GM13977 (cell line): ENCODE data around the gene GSK3B.
"Not testable (repeated sequence)": the region's sequence is repeated elsewhere in the genome, so short reads cannot be mapped to it uniquely, and the experiment has no call there.

Experiments
- DNase-seq: peaks from one replicate; pipeline ENCODE4 v3.0.0; 2012; ENCODE audit warnings: low spot score
- in situ Hi-C: fragments of 300-500 bp; cut with MboI; formaldehyde crosslinking; loops from one replicate; pipeline ENCODE4 v1.12.0; 2022; ENCODE audit warnings: low sequenced_read_pairs, low pct_unique_long_range_greater_than_20kb, mixed read lengths, inconsistent platforms; ENCODE audit not compliant: unreplicated experiment
- TF ChIP-seq, protein P1 (sequence below): IDR thresholded peaks from 2 replicates; pipeline ENCODE4 v1.5.1; 2012; ENCODE audit warnings: mild to moderate bottlenecking, control low read depth; ENCODE audit not compliant: insufficient read depth; ENCODE audit errors: extremely low read depth, missing control alignments

The GSK3B gene

DNA sequence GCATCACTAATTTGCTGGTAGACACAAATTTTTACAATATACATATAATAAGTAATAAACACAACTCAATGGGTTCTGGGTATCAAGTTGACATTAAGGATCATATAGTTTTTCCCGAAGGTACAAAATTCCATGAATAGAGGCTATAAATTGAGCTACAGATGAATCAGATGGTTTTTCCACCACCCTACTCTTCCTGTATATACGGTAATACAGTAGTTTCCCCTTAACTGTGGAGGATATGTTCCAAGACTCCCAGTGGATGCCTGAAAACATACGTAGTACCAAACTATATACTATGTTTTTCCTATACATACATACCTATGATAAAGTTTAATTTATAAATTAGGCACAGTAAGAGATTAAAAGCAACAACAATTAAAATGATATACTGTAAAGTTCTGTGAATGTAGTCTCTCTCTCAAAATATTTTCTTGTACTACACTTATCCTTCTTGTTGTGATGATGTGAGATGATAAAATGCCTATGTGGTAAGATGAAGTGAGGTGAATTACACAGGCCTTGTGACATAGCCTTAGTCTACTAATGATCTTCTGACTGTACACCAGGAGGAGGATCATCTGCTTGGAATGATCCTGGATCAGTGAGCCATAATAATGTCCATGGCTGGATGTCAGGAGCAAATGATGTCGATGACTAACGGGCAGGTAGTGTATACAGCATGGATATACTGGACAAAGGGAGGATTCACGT, 195.6 kb downstream of the GSK3B start:
- DNase-seq, result no peak
- TF ChIP-seq, protein P1, sequence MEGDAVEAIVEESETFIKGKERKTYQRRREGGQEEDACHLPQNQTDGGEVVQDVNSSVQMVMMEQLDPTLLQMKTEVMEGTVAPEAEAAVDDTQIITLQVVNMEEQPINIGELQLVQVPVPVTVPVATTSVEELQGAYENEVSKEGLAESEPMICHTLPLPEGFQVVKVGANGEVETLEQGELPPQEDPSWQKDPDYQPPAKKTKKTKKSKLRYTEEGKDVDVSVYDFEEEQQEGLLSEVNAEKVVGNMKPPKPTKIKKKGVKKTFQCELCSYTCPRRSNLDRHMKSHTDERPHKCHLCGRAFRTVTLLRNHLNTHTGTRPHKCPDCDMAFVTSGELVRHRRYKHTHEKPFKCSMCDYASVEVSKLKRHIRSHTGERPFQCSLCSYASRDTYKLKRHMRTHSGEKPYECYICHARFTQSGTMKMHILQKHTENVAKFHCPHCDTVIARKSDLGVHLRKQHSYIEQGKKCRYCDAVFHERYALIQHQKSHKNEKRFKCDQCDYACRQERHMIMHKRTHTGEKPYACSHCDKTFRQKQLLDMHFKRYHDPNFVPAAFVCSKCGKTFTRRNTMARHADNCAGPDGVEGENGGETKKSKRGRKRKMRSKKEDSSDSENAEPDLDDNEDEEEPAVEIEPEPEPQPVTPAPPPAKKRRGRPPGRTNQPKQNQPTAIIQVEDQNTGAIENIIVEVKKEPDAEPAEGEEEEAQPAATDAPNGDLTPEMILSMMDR, result no peak
- in situ Hi-C loops, result loop anchor here (25.0 kb wide), 1 partner anchor 514 kb away; no protein-coding TSS in a partner anchor

- TF ChIP-seq, protein P1, result no peak
- no peak for DNase-seq
- in situ Hi-C loops, result loop anchor here (25.0 kb wide), 1 partner anchor 518 kb away; no protein-coding TSS in a partner anchor
Observed at GRCh38 chr3:119894195-119894594, 200.1 kb downstream of the GSK3B start.

GRCh38 chr3:119893769-119894168, 200.5 kb downstream of the GSK3B start:
- no peak for DNase-seq
- TF ChIP-seq, protein P1, result no peak
- in situ Hi-C loops, result loop anchor here (25.0 kb wide), 1 partner anchor 519 kb away; no protein-coding TSS in a partner anchor

DNA sequence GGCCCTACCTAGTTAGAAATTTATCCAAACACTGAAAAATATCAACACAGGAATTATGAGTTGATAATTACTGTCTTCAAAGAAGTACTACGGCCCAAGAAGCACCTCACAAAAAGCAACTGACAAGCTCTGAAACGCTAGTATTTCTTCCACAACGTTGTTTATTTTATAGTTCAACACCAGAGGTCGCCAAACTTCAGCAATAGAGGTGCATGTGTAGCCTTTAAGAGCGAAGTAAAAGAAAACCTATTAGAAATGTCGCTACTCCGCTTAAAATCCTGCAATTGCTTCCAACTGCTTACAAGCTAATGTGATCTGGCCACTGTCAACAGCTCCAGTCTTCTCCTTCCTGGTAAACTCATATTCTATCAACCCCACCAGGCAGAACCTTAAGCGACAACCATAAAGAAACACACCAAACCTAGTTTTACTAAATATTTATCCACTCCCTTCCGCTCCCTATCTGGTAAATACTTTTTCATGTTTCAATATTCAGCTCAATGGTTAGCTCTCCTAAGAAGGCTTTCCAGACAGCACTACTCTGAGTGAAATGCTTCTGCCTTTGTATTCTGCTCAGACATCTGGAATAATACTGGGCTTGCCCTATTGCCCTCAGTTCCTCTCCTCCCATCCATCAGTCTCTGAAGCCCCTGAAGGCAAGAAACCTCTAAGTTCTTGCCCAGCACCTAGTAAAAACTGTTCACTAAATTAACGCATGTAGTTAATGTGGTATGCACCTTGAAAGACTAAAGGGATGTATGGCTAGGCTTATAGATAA, 202.1 kb downstream of the GSK3B start:
- in situ Hi-C loops, result loop anchor here (25.0 kb wide), 1 partner anchor 520 kb away; no protein-coding TSS in a partner anchor

DNA sequence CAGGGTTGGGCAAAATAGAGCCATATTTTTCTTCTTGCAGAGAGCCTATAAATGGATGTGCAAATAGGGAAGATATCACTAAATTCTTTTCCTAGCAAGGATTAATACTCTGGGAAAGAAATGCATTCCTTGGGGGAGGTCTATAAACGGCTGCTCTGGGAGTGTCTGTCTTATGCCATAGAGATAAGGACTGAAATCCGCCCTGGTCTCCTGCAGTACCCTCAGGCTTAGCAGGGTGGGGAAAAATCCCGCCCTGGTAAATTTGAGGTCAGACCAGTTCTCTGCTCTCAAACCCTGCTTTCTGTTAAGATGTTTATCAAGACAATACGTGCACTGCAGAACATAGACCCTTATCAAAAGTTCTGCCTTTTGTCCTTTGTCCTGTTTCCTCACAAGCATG, 205.6 kb downstream of the GSK3B start:
- in situ Hi-C loops, result loop anchor here (10.0 to 25.0 kb wide), 2 partner anchors 296 to 524 kb away; no protein-coding TSS in a partner anchor
- DNase-seq, result not testable (repeated sequence)

More for the DNA sequence above, 202.1 kb downstream of the GSK3B start:
- TF ChIP-seq, protein P1, result peak; percentile 73
- DNase-seq, result peak; percentile 8

GRCh38 chr3:119885746-119886530, 208.3 kb downstream of the GSK3B start:
- in situ Hi-C loops, result loop anchor here (10.0 to 25.0 kb wide), 2 partner anchors 299 to 526 kb away; no protein-coding TSS in a partner anchor
- no peak for DNase-seq
- TF ChIP-seq, protein P1, result no peak
